Measurements from ENCODE around the gene NR0B2.

NR0B2 gene

DNA sequence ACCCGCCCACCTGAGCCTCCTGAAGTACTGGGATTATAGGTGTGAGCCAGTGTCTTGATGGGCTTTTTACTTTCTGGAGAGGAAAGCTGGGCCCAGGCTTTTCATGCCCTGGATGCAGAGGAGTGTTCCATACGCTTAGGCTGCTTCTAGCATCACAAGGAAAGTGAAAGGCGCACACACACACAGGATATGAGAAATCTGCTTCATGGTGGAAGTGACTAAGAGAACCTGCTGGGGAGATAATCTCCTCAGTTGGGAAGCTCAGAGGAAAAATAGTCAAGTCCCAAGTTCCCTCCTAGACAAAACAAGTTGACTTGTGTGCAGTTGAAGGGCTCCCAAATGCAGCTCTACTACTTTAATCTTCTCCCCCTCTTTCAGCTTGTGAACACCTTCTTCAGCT is 9.9 kb upstream of the NR0B2 start:
- ChIA-PET POLR2A (interaction anchor here (1.1 to 1.5 kb wide), 4 partner anchors 11 to 58 kb away, joined by 3 to 5 read pairs (median 4); partner anchors contain the start of genes GPATCH3 and GPN2), CTCF (interaction anchor here (0.5 kb wide), 2 partner anchors 30 to 430 kb away, joined by 3 to 5 read pairs; no protein-coding TSS in a partner anchor)
- TF ChIP-seq LEF1 (IDR thresholded peaks at IDR 0.05; ENCODE audit: borderline replicate concordance), result no peak
- TF ChIP-seq BHLHE40 (IDR thresholded peaks at IDR 0.05; ENCODE audit: borderline replicate concordance), result no peak
- TF ChIP-seq ARNT (IDR thresholded peaks at IDR 0.05), result no peak
- TF ChIP-seq SP1 (IDR thresholded peaks at IDR 0.05), result no peak
- no peak for TF ChIP-seq HDGF (IDR thresholded peaks at IDR 0.05; ENCODE audit: borderline replicate concordance)
- TF ChIP-seq, protein P1, sequence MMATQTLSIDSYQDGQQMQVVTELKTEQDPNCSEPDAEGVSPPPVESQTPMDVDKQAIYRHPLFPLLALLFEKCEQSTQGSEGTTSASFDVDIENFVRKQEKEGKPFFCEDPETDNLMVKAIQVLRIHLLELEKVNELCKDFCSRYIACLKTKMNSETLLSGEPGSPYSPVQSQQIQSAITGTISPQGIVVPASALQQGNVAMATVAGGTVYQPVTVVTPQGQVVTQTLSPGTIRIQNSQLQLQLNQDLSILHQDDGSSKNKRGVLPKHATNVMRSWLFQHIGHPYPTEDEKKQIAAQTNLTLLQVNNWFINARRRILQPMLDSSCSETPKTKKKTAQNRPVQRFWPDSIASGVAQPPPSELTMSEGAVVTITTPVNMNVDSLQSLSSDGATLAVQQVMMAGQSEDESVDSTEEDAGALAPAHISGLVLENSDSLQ (IDR thresholded peaks at IDR 0.05), result no peak
- DNase-seq (ENCODE audit: extremely low spot score), result no peak

DNA sequence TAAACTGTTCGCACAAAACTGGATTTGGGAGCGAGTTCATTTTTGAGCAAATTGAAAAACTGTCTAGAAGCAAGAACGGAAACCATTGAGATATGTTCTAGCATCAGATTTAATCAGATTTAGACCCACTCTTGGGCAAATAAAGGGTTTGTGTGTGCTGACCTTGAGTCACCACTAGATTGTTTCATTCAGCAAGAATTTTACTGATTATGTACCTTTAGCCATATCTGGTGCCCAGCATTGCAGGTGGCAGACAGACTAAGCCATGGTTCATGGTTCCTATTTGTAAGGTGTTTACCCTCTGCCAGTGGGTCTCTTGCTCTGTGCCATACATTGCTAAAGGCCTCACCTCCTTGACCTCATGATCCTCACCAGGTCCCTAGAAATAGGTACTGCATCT is 9.1 kb upstream of the NR0B2 start:
- no peak for DNase-seq (ENCODE audit: extremely low spot score)
- ChIA-PET POLR2A (interaction anchor here (1.1 kb wide), 1 partner anchor 22 kb away, joined by 5 read pairs; the partner anchor contains the start of gene GPATCH3), CTCF (interaction anchor here (0.5 kb wide), 1 partner anchor 31 kb away, joined by 3 read pairs; no protein-coding TSS in a partner anchor)
- TF ChIP-seq FOXK2 (IDR thresholded peaks at IDR 0.05) (no peak), BHLHE40 (IDR thresholded peaks at IDR 0.05; ENCODE audit: borderline replicate concordance) (no peak), HDGF (IDR thresholded peaks at IDR 0.05; ENCODE audit: borderline replicate concordance) (no peak)

DNA sequence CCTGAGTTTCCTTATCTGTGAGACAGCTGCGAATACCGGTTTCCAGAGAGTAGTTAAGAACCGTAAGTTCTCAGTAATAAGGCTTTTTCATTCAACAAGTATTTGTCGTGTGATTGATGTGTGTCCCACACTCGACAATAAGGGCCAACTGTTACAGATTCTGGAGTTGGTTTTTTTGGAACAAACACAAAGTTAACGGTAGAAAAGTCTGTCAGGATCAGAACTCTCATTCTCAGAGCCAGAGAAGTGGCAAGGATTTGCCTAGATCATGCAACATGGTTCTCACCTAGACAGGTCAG is 8.6 kb upstream of the NR0B2 start:
- no peak for TF ChIP-seq ARNT (IDR thresholded peaks at IDR 0.05)
- TF ChIP-seq FOXA1 (IDR thresholded peaks at IDR 0.05), result no peak
- no peak for TF ChIP-seq LEF1 (IDR thresholded peaks at IDR 0.05; ENCODE audit: borderline replicate concordance)
- TF ChIP-seq FOXK2 (IDR thresholded peaks at IDR 0.05), result no peak
- no peak for TF ChIP-seq L3MBTL2 (conservative IDR thresholded peaks at IDR 0.05)
- no peak for TF ChIP-seq BHLHE40 (IDR thresholded peaks at IDR 0.05; ENCODE audit: borderline replicate concordance)
- TF ChIP-seq TARDBP (IDR thresholded peaks at IDR 0.05), result no peak
- no peak for TF ChIP-seq ZNF384 (IDR thresholded peaks at IDR 0.05)
- no peak for TF ChIP-seq CTBP1 (IDR thresholded peaks at IDR 0.05; ENCODE audit: borderline replicate concordance)
- no peak for TF ChIP-seq NFRKB (IDR thresholded peaks at IDR 0.05)
- TF ChIP-seq, protein P1 (IDR thresholded peaks at IDR 0.05), result no peak
- TF ChIP-seq SP1 (IDR thresholded peaks at IDR 0.05), result no peak
- no peak for TF ChIP-seq HDGF (IDR thresholded peaks at IDR 0.05; ENCODE audit: borderline replicate concordance)
- no peak for TF ChIP-seq ELF4 (IDR thresholded peaks at IDR 0.05)
- no peak for TF ChIP-seq FOXM1 (IDR thresholded peaks at IDR 0.05; ENCODE audit: borderline replicate concordance)
- TF ChIP-seq SUZ12 (IDR thresholded peaks at IDR 0.05), result no peak
- no peak for DNase-seq (ENCODE audit: extremely low spot score)
- ChIA-PET CTCF (no interaction called here), POLR2A (interaction anchor here (0.9 to 1.4 kb wide), 2 partner anchors 18 to 22 kb away, joined by 3 to 4 read pairs; partner anchors contain the start of gene GPATCH3)

DNA sequence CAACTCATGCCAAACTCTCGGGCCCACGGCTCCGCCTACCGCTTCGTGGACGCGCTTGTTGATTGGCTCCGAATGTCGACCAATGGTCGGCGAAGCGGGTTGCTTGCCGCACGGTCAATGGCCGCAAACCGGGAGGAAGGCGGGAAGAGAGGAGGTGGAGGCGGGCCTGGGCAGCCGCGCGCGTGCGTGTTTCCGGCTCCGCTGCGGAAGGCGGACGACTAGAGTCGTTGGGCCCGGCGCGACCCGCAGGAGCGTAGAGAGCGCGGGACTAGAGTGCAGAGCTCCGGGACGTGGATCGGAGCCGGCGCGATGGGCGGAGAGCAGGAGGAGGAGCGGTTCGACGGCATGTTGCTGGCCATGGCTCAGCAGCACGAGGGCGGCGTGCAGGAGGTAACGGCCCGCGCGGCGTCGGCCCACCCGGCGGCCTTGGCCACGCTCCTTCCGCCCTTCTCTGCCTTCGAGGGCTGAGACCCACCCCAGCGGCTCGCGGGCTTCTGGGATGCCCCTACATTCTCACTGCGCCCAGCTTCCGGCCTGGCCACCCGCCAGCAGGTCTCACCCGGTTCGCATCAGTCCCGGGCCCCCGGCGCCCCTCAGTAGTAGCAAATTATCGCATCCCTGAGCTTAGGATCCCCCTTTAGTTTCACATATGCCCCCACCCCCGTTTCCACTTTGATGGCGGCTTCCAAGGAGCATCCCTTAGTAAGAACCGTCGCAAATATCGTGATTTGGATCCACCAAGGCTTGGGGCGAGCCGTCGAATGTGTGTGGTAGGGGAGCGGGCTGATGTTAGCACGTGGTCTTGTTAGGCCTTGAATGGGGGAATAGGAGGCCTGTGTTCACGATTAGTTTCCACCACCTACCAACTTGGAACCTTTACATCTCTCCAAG is 8.0 kb upstream of the NR0B2 start, which contains the start of gene NUDC:
NUDC (plus strand) TSS at position 204 of the 891 bp plus-strand sequence; CDS start at position 310, 106 bp downstream.
- TF ChIP-seq ZNF384 (IDR thresholded peaks at IDR 0.05) (no peak), L3MBTL2 (conservative IDR thresholded peaks at IDR 0.05) (peak; percentile 94)
- TF ChIP-seq, protein P1 (IDR thresholded peaks at IDR 0.05), result peak; percentile 96
- POLR2A ChIA-PET, result interaction anchor here (0.9 to 1.5 kb wide), 3 partner anchors 17 to 57 kb away, joined by 3 to 4 read pairs (median 4); partner anchors contain the start of gene GPATCH3
- peak; percentile 97 for DNase-seq (ENCODE audit: extremely low spot score)
- CTCF ChIA-PET, result no interaction called here

DNA sequence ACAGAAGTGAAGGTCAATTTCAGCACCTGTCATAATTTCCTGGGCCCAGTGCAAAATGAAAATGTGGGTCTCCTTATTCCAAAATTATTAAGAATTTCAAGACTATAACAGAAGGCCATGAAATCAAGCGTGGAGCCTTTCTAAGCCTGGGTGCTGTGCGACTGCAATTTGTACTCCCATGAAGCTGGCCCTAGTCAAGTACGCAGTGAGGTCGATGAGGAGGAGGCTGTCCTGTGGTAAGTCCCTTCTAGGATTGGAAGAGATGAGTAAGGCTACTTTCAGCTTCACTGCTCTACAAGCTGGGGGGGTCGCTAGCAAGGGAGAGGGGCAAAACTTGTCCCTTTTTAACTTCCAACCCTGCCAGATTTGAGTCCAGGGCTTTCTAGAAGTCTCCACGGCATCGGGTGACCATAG is 7.4 kb upstream of the NR0B2 start:
- POLR2A ChIA-PET, result interaction anchor here (1.4 to 1.5 kb wide), 2 partner anchors 21 to 56 kb away, joined by 3 to 4 read pairs; partner anchors contain the start of gene GPATCH3
- TF ChIP-seq FOXM1 (IDR thresholded peaks at IDR 0.05; ENCODE audit: borderline replicate concordance) (no peak), HDGF (IDR thresholded peaks at IDR 0.05; ENCODE audit: borderline replicate concordance) (no peak), SUZ12 (IDR thresholded peaks at IDR 0.05) (no peak), LEF1 (IDR thresholded peaks at IDR 0.05; ENCODE audit: borderline replicate concordance) (no peak)
- TF ChIP-seq, protein P1 (IDR thresholded peaks at IDR 0.05), result no peak
- DNase-seq (ENCODE audit: extremely low spot score), result no peak
- CTCF ChIA-PET, result no interaction called here

Measured in HEK293T (cell line).